SK-N-SH (cell line): ENCODE results near the gene ATP2B2.

Source experiments
- CTCF ChIP-seq: fragments of 200-600 bp; sonication (generic); IDR thresholded peaks from 2 replicates; pipeline ENCODE4 v1.6.1; 2017; ENCODE audit warnings: antibody characterized with exemption, mild to moderate bottlenecking, moderate library complexity
- EP300 ChIP-seq, 2 experiments: IDR thresholded peaks; 2 replicates each; pipeline versions ENCODE4 v1.4.0 to v1.6.1; 2012; ENCODE audit warnings: borderline replicate concordance in 1 of 2, low read depth in 1 of 2, low read length in 1 of 2
- FOSL2 ChIP-seq: IDR thresholded peaks from 2 replicates; pipeline ENCODE4 v1.4.0; 2012; ENCODE audit warnings: low read depth, mild to moderate bottlenecking, moderate library complexity, borderline replicate concordance
- MXI1 ChIP-seq: IDR thresholded peaks from 2 replicates; pipeline ENCODE4 v1.6.1; 2012; ENCODE audit warnings: mild to moderate bottlenecking, low read depth, low read length, improper control_type of control experiment
- POLR2AphosphoS5 ChIP-seq: IDR thresholded peaks from 2 replicates; pipeline ENCODE4 v1.6.1; 2012; ENCODE audit warnings: low read depth, low read length
- RFX5 ChIP-seq: IDR thresholded peaks from 2 replicates; pipeline ENCODE4 v1.6.1; 2012; ENCODE audit warnings: mild to moderate bottlenecking, improper control_type of control experiment, low read length

GRCh38 chr3:10404876-10405275 is 100.5 kb downstream of the ATP2B2 start:
- TF ChIP-seq FOSL2 (no peak), RFX5 (no peak), POLR2AphosphoS5 (no peak), CTCF (no peak), MXI1 (no peak), EP300 (IDR thresholded peaks at IDR 0.05; ENCODE audit: borderline replicate concordance in 1 of 2, low read depth in 1 of 2, low read length in 1 of 2) (no peak)
